Osteoblast (primary cell): ENCODE data around the gene CEP170B. TPM values are rescaled to one million over a fixed set of nuclear protein-coding genes. Genes with fewer than 3 reads are reported as not detected.
A peak's percentile ranks its signal among the peaks of the same experiment; 100 is the strongest.

ENCODE experiments used
- DNase-seq: peaks from one replicate; pipeline ENCODE4 v3.0.0; 2011; ENCODE audit warnings: low spot score, mixed read lengths; ENCODE audit not compliant: insufficient read length; ENCODE audit errors: missing footprints
- H2AFZ ChIP-seq: 2 replicates; pipeline ENCODE4 v1.6.0; 2011; ENCODE audit warnings: mild to moderate bottlenecking, low read length
- H3K27ac ChIP-seq: 2 replicates; pipeline ENCODE4 v1.5.1; 2011; ENCODE audit warnings: mild to moderate bottlenecking, low read depth, low read length, moderate library complexity
- H3K27me3 ChIP-seq: 2 replicates; pipeline ENCODE4 v1.6.0; 2012; ENCODE audit warnings: mild to moderate bottlenecking, control low read depth, inconsistent platforms, low read length, moderate library complexity; ENCODE audit not compliant: insufficient read depth
- H3K36me3 ChIP-seq: 2 replicates; pipeline ENCODE4 v1.5.1; 2011; ENCODE audit warnings: mild to moderate bottlenecking, low read length, control low read depth, moderate library complexity; ENCODE audit not compliant: insufficient read depth
- H3K4me1 ChIP-seq: 2 replicates; pipeline ENCODE4 v1.5.1; 2011; ENCODE audit warnings: mild to moderate bottlenecking, low read length, control low read depth, moderate library complexity; ENCODE audit not compliant: insufficient read depth
- H3K4me2 ChIP-seq: 2 replicates; pipeline ENCODE4 v1.6.0; 2011; ENCODE audit warnings: mild to moderate bottlenecking, low read length; ENCODE audit not compliant: insufficient read depth
- H3K4me3 ChIP-seq: fragments of 200-600 bp; sonication (generic); 3 replicates; pipeline ENCODE4 v1.5.1; 2012; ENCODE audit warnings: mild to moderate bottlenecking, low read length, inconsistent platforms; ENCODE audit not compliant: insufficient read depth
- H3K79me2 ChIP-seq: 2 replicates; pipeline ENCODE4 v1.6.0; 2012; ENCODE audit warnings: mild to moderate bottlenecking, low read length, control low read depth, inconsistent platforms; ENCODE audit not compliant: insufficient read depth
- H3K9me3 ChIP-seq: 2 replicates; pipeline ENCODE4 v1.5.1; 2011; ENCODE audit warnings: low read depth, low read length, control low read depth
- H4K20me1 ChIP-seq: 2 replicates; pipeline ENCODE4 v1.6.0; 2012; ENCODE audit warnings: mild to moderate bottlenecking, low read length, control low read depth; ENCODE audit not compliant: insufficient read depth
- total RNA-seq: library from RNA; depleted of rRNA; stranded (reverse); fragments of >200 nt; gene quantifications from 2 replicates; pipeline ENCODE4 v1.2.3, GENCODE V29; 2012
- TF ChIP-seq, protein P1 (sequence below): IDR thresholded peaks from 2 replicates; pipeline ENCODE4 v1.5.1; 2011; ENCODE audit warnings: mild to moderate bottlenecking, low read depth, low read length, moderate library complexity; ENCODE audit errors: extremely low read depth

The CEP170B gene
- total RNA-seq, 1 donor, result 21.0 TPM

GRCh38 chr14:104895786-104896661 lies 31.0 kb downstream of the CEP170B start:
- Histone ChIP-seq H3K36me3 (peaks cover 2% of the 10 kb centered on the region), H2AFZ (no peak overlapping the region), H3K27me3 (peaks cover 1% of the 10 kb centered on the region), H3K27ac (no peak overlapping the region), H3K4me2 (no peak overlapping the region), H3K9me3 (no peaks in the 10 kb centered on the region), H3K4me1 (no peaks in the 10 kb centered on the region), H3K4me3 (no peak overlapping the region), H4K20me1 (peaks cover 8% of the 10 kb centered on the region), H3K79me2 (no peaks in the 10 kb centered on the region)
- DNase-seq, result peak; percentile 69
- TF ChIP-seq, protein P1, sequence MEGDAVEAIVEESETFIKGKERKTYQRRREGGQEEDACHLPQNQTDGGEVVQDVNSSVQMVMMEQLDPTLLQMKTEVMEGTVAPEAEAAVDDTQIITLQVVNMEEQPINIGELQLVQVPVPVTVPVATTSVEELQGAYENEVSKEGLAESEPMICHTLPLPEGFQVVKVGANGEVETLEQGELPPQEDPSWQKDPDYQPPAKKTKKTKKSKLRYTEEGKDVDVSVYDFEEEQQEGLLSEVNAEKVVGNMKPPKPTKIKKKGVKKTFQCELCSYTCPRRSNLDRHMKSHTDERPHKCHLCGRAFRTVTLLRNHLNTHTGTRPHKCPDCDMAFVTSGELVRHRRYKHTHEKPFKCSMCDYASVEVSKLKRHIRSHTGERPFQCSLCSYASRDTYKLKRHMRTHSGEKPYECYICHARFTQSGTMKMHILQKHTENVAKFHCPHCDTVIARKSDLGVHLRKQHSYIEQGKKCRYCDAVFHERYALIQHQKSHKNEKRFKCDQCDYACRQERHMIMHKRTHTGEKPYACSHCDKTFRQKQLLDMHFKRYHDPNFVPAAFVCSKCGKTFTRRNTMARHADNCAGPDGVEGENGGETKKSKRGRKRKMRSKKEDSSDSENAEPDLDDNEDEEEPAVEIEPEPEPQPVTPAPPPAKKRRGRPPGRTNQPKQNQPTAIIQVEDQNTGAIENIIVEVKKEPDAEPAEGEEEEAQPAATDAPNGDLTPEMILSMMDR, result no peak

DNA sequence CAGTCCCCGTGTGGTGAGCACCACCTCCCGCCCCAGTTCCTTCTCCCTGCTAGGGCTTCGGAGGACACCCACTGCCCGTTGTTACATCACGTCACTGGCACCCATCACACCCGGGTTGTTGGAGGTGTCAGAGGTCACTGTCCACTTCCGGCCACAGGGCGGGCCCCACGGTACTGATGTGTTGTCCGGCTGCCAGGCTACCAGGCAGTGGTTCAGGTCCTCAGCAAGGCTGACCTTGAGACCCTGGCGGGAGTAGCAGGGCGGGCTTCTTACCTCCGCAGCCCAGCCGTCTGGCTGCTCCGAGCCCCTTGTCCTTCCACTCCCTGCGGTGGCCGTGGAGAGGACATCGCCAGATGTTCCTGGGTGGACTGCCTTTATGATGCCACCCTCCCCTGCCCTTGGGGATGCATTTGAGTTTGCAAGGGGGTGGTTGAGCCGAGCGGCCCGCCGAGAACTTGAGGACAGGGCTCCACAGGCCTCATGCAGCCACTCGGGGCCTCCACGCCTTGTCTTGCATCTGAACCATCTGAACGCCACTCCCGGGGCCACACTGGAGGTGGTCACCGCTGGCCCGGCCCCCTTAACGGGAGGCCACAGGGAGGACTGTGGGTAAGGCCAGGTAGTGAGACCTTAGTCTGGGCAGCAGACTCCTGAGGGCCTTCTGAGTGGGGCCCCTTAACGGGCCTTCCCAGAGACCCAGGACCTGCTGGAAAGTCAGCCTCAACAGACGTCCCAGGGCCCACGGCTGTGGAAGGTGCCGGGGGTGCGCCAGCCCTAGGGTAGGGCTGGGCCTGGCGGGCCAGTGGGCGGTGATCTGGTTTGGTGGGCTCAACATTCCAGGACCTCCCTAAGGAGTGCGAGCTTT lies 32.5 kb downstream of the CEP170B start:
- H4K20me1 ChIP-seq, result peaks cover 8% of the 10 kb centered on the region
- no peaks in the 10 kb centered on the region for H3K9me3 ChIP-seq
- peak; percentile 78 for DNase-seq
- H2AFZ ChIP-seq, result no peak overlapping the region
- no peak overlapping the region for H3K4me2 ChIP-seq
- peaks cover 2% of the 10 kb centered on the region for H3K36me3 ChIP-seq
- TF ChIP-seq, protein P1, result no peak
- H3K4me3 ChIP-seq, result no peak overlapping the region
- no peak overlapping the region for H3K27ac ChIP-seq
- H3K27me3 ChIP-seq, result peaks cover 2% of the 10 kb centered on the region
- no peaks in the 10 kb centered on the region for H3K4me1 ChIP-seq
- no peaks in the 10 kb centered on the region for H3K79me2 ChIP-seq

DNA sequence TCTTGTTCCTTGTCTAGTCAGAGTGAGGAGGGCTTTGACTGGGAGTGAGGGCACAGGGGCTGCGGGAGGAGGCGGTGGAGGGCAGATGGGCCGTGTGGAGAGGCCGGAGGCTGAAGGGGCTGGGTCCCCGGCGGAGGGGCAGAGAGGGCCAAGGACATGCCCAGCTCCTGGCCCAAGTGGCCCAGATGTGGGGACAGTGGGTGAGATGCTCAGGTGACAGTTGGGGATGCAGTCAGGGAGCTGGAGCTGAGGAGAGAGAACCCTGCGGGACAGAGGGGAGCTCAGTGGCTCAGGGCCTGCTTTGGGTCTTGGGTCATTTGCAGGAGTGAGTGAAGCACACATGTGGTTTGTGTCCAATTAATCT lies 33.1 kb downstream of the CEP170B start:
- peak; percentile 54 for DNase-seq
- Histone ChIP-seq H3K27ac (no peak overlapping the region), H3K4me1 (no peaks in the 10 kb centered on the region)

More for the DNA sequence above, 33.1 kb downstream of the CEP170B start:
- H3K79me2 ChIP-seq, result no peaks in the 10 kb centered on the region
- H4K20me1 ChIP-seq, result peaks cover 8% of the 10 kb centered on the region
- H3K9me3 ChIP-seq, result no peaks in the 10 kb centered on the region
- TF ChIP-seq, protein P1, result no peak
- H3K4me3 ChIP-seq, result no peak overlapping the region
- no peak overlapping the region for H2AFZ ChIP-seq
- peaks cover 2% of the 10 kb centered on the region for H3K36me3 ChIP-seq
- peaks cover 2% of the 10 kb centered on the region for H3K27me3 ChIP-seq
- H3K4me2 ChIP-seq, result no peak overlapping the region
